Stomach (tissue), 4 donors: ENCODE measurements around the gene PVRIG.
"Not testable (repeated sequence)": the region's sequence is repeated elsewhere in the genome, so short reads cannot be mapped to it uniquely, and the experiment has no call there.

Source experiments
- CTCF ChIP-seq, 7 experiments: fragments of 450-650 bp in 4 of 7; fragments of 200-600 bp in 3 of 7; sonication (generic) in 3 of 7; IDR thresholded peaks; one replicate each; pipeline ENCODE4 v1.5.1; 2016 to 2019; ENCODE audit warnings: antibody characterized with exemption in 7 of 7, control low read depth in 2 of 7, mild to moderate bottlenecking in 1 of 7
- POLR2AphosphoS5 ChIP-seq, 3 donors: sonication (generic); formaldehyde crosslinking; IDR thresholded peaks; one replicate each; pipeline ENCODE4 v1.6.1; 2016; ENCODE audit warnings: antibody characterized with exemption in 3 of 3

GRCh38 chr7:100219801-100220585, at the start of gene PVRIG:
- not testable (repeated sequence) for TF ChIP-seq CTCF, POLR2AphosphoS5 (IDR thresholded peaks at IDR 0.05)
